ENCODE data around the gene EFNB2.

DNA sequence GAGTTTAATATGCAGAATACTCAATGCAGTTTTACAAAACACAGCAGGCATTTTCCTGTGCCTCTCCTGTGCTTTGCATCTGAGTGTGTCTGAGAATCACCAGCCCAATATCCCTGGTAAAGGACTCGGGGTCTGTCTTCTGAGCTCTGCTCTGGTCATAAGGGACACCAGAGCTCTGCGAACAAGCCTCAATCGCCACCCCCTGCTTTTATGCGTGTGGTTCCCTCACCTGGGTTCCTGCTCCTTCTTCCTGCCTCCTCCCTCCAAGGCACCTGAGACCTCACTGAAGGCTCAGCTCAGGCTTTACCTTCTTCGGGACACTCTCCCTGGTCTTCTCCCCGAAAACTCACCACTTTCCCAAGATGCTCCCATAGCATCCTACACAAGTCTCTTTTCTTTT lies 84.5 kb downstream of the EFNB2 start:
- TF ChIP-seq, protein P1, sequence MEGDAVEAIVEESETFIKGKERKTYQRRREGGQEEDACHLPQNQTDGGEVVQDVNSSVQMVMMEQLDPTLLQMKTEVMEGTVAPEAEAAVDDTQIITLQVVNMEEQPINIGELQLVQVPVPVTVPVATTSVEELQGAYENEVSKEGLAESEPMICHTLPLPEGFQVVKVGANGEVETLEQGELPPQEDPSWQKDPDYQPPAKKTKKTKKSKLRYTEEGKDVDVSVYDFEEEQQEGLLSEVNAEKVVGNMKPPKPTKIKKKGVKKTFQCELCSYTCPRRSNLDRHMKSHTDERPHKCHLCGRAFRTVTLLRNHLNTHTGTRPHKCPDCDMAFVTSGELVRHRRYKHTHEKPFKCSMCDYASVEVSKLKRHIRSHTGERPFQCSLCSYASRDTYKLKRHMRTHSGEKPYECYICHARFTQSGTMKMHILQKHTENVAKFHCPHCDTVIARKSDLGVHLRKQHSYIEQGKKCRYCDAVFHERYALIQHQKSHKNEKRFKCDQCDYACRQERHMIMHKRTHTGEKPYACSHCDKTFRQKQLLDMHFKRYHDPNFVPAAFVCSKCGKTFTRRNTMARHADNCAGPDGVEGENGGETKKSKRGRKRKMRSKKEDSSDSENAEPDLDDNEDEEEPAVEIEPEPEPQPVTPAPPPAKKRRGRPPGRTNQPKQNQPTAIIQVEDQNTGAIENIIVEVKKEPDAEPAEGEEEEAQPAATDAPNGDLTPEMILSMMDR (IDR thresholded peaks at IDR 0.05): no peak
- no peak for TF ChIP-seq POLR2A (IDR thresholded peaks at IDR 0.05)

All from adrenal gland (tissue), 5 donors.